GM12878 (cell line): ENCODE measurements around the gene GABRB3. TPM values are rescaled to one million over a fixed set of nuclear protein-coding genes. Genes with fewer than 3 reads are reported as not detected.

Source experiments
- ATAC-seq: fragments of 200-7000 bp; cut with Tn5 transposase; 3 replicates; pipeline ENCODE4 v1.9.1; 2020; ENCODE audit warnings: mild to moderate bottlenecking, moderate library complexity
- BruUV-seq: library from RNA; stranded (reverse); fragments of 400-500 nt; replicated peaks from 2 replicates; lab custom pipeline; 2021; lab: Mats Ljungman, UMichigan
- CTCF ChIA-PET: fragments of 300-600 bp; sonication (Branson Sonifier 250); formaldehyde crosslinking; extraction: SDS; loops from one replicate; lab custom pipeline; 2021; ENCODE audit warnings: inconsistent platforms; lab: Yijun Ruan, JAX
- POLR2A ChIA-PET: fragments of 350-600 bp; formaldehyde crosslinking; extraction: SDS; loops from one replicate; lab custom pipeline; 2021; ENCODE audit warnings: inconsistent platforms; lab: Charles Lee
- RAD21 ChIA-PET: fragments of 300-600 bp; sonication (Branson Sonifier 250); formaldehyde crosslinking; loops from one replicate; lab custom pipeline; 2023; ENCODE audit warnings: antibody characterized with exemption; ENCODE audit not compliant: unreplicated experiment; lab: Charles Lee
- SMC1A ChIA-PET: fragments of 300-600 bp; sonication (Branson Sonifier 250); formaldehyde crosslinking; loops from one replicate; lab custom pipeline; 2023; ENCODE audit not compliant: unreplicated experiment, uncharacterized antibody; lab: Charles Lee
- DNase-seq: peaks from one replicate; pipeline ENCODE4 v3.0.0-alpha.2; 2011; ENCODE audit warnings: low read depth, low spot score
- FAIRE-seq: peaks from 3 replicates; lab custom pipeline; 2011; peaks lifted over from hg19 to GRCh38; lab: Jason Lieb, UNC
- H2AFZ ChIP-seq: 2 replicates; pipeline ENCODE4 v1.6.0; 2011; ENCODE audit warnings: low read depth, low read length, control low read depth; ENCODE audit not compliant: control insufficient read depth
- H3K27ac ChIP-seq: 2 replicates; pipeline ENCODE4 v1.5.1; 2011; ENCODE audit warnings: control low read depth; ENCODE audit not compliant: control insufficient read depth, insufficient read depth
- H3K27me3 ChIP-seq, 2 experiments: replicated peaks in 1 of 2; 2 replicates each; pipeline versions ENCODE4 v1.6.0 to v1.6.1; 2011; ENCODE audit warnings: low read length in 1 of 2; ENCODE audit not compliant: control insufficient read depth in 2 of 2, insufficient read depth in 2 of 2
- H3K36me3 ChIP-seq, 2 experiments: 2 replicates each; pipeline ENCODE4 v1.5.1; 2011; ENCODE audit warnings: low read length in 1 of 2; ENCODE audit not compliant: control insufficient read depth in 2 of 2, insufficient read depth in 2 of 2
- H3K4me1 ChIP-seq: 2 replicates; pipeline ENCODE4 v1.6.1; 2011; ENCODE audit warnings: mild to moderate bottlenecking, low read length, moderate library complexity, mixed read lengths; ENCODE audit not compliant: control insufficient read depth, insufficient read depth
- H3K4me2 ChIP-seq: 2 replicates; pipeline ENCODE4 v1.6.0; 2011; ENCODE audit warnings: control low read depth; ENCODE audit not compliant: control insufficient read depth, insufficient read depth
- H3K4me3 ChIP-seq: fragments of 200-600 bp; sonication (generic); 2 replicates; pipeline ENCODE4 v1.5.1; 2016
- H3K79me2 ChIP-seq: 2 replicates; pipeline ENCODE4 v1.6.0; 2011; ENCODE audit warnings: low read length; ENCODE audit not compliant: control insufficient read depth, insufficient read depth
- H3K9ac ChIP-seq: 2 replicates; pipeline ENCODE4 v1.8.0; 2011; ENCODE audit warnings: low read length, control low read depth, mixed read lengths; ENCODE audit not compliant: control insufficient read depth, insufficient read depth
- H3K9me3 ChIP-seq: replicated peaks from 3 replicates; pipeline ENCODE4 v1.5.1; 2011; ENCODE audit warnings: mild to moderate bottlenecking, low read length; ENCODE audit not compliant: control insufficient read depth, insufficient read depth
- H4K20me1 ChIP-seq: 2 replicates; pipeline ENCODE4 v1.6.0; 2011; ENCODE audit not compliant: control insufficient read depth, insufficient read depth
- CHD2 ChIP-seq: IDR thresholded peaks from 2 replicates; pipeline ENCODE4 v1.6.1; 2011; ENCODE audit warnings: low read depth, low read length, improper control_type of control experiment, borderline replicate concordance
- EED ChIP-seq: sonication (generic); IDR thresholded peaks from 2 replicates; pipeline ENCODE4 v1.6.1; 2016; ENCODE audit warnings: antibody characterized with exemption, low read depth
- ESRRA ChIP-seq: IDR thresholded peaks from 2 replicates; pipeline ENCODE4 v1.6.1; 2012; ENCODE audit warnings: mild to moderate bottlenecking, low read length, improper control_type of control experiment
- MYC ChIP-seq: IDR thresholded peaks from 2 replicates; pipeline ENCODE4 v1.6.1; 2011; ENCODE audit warnings: mild to moderate bottlenecking, low read length, moderate library complexity, inconsistent platforms; ENCODE audit not compliant: insufficient read depth, insufficient replicate concordance, insufficient read length, severe bottlenecking
- RAD21 ChIP-seq: IDR thresholded peaks from 2 replicates; pipeline ENCODE4 v1.6.1; 2011; ENCODE audit warnings: mild to moderate bottlenecking, low read depth, low read length, moderate library complexity; ENCODE audit not compliant: insufficient read depth
- SMARCA5 ChIP-seq: fragments of 450-650 bp; IDR thresholded peaks from 2 replicates; pipeline ENCODE4 v1.6.1; 2017; ENCODE audit warnings: mild to moderate bottlenecking
- SREBF1 ChIP-seq: IDR thresholded peaks from 2 replicates; pipeline ENCODE4 v1.6.1; 2012; ENCODE audit warnings: mild to moderate bottlenecking, low read length
- WGBS: methylation state at CpG from one replicate; pipeline ENCODE4 v1.1.6; 2016; ENCODE audit warnings: low lambda C conversion rate; ENCODE audit not compliant: insufficient replicate concordance, insufficient coverage; ENCODE audit errors: missing lambda C conversion rate; 5-methylcytosine and 5-hydroxymethylcytosine counted together
- in situ Hi-C: fragments of 300-500 bp; cut with MboI; formaldehyde crosslinking; loops from 9 replicates; pipeline ENCODE4 v1.14.3; 2018; ENCODE audit warnings: mixed read lengths
- intact Hi-C: fragments of 100-400 bp; cut with micrococcal nuclease; formaldehyde crosslinking; loops from one replicate; pipeline ENCODE4 v1.14.2; 2022; ENCODE audit not compliant: unreplicated experiment
- polyA plus RNA-seq, 11 experiments: library from polyadenylated mRNA; depleted of rRNA in 4 of 11; unstranded in 6 of 11; stranded (reverse) in 5 of 11; fragments of >200 nt; fragmentation: Nextera tagmentation in 4 of 11; fragmentation: Illumina TruSeq in 1 of 11; extraction: Ambion mirVana in 4 of 11; extraction: Trizol in 1 of 11; gene quantifications; 1 replicate in 1 of 11; 2 replicates in 10 of 11; pipeline versions ENCODE4 v1.2.1 to v1.2.3, GENCODE V29; 2011 to 2016; ENCODE audit warnings: inconsistent platforms in 2 of 11, missing spikeins in 2 of 11, low read depth in 1 of 11
- total RNA-seq, 4 experiments: library from RNA; depleted of rRNA in 3 of 4; stranded (reverse); fragments of >200 nt in 3 of 4; fragmentation: Illumina TruSeq in 1 of 4; extraction: Trizol in 1 of 4; gene quantifications; 2 replicates each; pipeline versions ENCODE4 v1.2.1 to v1.2.3, GENCODE V29; 2013 to 2021
- TF ChIP-seq, protein P1 (sequence below): fragments of 450-650 bp; IDR thresholded peaks from 2 replicates; pipeline ENCODE4 v1.6.1; 2017; ENCODE audit warnings: borderline replicate concordance
- TF ChIP-seq, protein P2 (sequence below): IDR thresholded peaks from 2 replicates; pipeline ENCODE4 v1.6.1; 2012; ENCODE audit warnings: low read depth, low read length, improper control_type of control experiment
- TF ChIP-seq, protein P3 (sequence below): IDR thresholded peaks from 2 replicates; pipeline ENCODE4 v1.6.1; 2012; ENCODE audit warnings: mild to moderate bottlenecking, low read depth, low read length
- TF ChIP-seq, protein P4 (sequence below): fragments of 150-350 bp; IDR thresholded peaks from 2 replicates; pipeline ENCODE4 v1.6.1; 2016; ENCODE audit warnings: low read depth, low read length

Gene GABRB3
- total and polyA plus RNA-seq, 10 of the 15 experiments (the other 5 are each of a cell fraction or from before 2014, with no cell fraction given) = 0.05 to 0.08 (median 0.05) TPM; not detected in 7

DNA sequence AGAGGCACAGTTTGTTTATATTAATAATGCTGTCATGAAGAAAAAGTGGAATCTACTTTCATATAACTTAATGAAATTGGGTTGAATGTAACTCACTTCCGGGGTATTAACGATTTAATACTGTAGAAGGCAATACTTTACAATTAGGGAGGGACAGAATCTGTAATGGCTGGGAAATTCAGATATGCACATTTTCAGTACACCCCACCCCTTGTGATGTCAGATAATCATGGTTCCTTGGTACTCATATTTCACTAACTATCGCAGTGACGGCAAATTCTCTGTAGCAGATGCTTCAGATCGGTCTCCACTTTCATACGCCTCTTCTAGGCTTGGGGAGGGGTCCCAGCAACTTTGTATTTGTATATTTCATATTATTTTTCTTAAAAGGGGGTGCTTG lies 207.3 kb downstream of the GABRB3 start:
- no peak overlapping the region for H3K9ac ChIP-seq
- H3K4me1 ChIP-seq = no peaks in the 10 kb centered on the region
- DNase-seq (no peak), ATAC-seq (no peak)
- no TSS peak for BruUV-seq
- in situ Hi-C loops = no loop called here
- no peaks in the 10 kb centered on the region for H3K79me2 ChIP-seq
- H3K4me2 ChIP-seq = no peak overlapping the region
- H4K20me1 ChIP-seq = no peaks in the 10 kb centered on the region
- WGBS = 25% methylated on average over 6 of the region's 6 CpGs
- no peak for TF ChIP-seq EED
- TF ChIP-seq, protein P1, sequence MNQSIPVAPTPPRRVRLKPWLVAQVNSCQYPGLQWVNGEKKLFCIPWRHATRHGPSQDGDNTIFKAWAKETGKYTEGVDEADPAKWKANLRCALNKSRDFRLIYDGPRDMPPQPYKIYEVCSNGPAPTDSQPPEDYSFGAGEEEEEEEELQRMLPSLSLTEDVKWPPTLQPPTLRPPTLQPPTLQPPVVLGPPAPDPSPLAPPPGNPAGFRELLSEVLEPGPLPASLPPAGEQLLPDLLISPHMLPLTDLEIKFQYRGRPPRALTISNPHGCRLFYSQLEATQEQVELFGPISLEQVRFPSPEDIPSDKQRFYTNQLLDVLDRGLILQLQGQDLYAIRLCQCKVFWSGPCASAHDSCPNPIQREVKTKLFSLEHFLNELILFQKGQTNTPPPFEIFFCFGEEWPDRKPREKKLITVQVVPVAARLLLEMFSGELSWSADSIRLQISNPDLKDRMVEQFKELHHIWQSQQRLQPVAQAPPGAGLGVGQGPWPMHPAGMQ = no peak
- TF ChIP-seq SREBF1 = no peak
- TF ChIP-seq, protein P2, sequence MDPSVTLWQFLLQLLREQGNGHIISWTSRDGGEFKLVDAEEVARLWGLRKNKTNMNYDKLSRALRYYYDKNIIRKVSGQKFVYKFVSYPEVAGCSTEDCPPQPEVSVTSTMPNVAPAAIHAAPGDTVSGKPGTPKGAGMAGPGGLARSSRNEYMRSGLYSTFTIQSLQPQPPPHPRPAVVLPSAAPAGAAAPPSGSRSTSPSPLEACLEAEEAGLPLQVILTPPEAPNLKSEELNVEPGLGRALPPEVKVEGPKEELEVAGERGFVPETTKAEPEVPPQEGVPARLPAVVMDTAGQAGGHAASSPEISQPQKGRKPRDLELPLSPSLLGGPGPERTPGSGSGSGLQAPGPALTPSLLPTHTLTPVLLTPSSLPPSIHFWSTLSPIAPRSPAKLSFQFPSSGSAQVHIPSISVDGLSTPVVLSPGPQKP = no peak
- TF ChIP-seq, protein P3, sequence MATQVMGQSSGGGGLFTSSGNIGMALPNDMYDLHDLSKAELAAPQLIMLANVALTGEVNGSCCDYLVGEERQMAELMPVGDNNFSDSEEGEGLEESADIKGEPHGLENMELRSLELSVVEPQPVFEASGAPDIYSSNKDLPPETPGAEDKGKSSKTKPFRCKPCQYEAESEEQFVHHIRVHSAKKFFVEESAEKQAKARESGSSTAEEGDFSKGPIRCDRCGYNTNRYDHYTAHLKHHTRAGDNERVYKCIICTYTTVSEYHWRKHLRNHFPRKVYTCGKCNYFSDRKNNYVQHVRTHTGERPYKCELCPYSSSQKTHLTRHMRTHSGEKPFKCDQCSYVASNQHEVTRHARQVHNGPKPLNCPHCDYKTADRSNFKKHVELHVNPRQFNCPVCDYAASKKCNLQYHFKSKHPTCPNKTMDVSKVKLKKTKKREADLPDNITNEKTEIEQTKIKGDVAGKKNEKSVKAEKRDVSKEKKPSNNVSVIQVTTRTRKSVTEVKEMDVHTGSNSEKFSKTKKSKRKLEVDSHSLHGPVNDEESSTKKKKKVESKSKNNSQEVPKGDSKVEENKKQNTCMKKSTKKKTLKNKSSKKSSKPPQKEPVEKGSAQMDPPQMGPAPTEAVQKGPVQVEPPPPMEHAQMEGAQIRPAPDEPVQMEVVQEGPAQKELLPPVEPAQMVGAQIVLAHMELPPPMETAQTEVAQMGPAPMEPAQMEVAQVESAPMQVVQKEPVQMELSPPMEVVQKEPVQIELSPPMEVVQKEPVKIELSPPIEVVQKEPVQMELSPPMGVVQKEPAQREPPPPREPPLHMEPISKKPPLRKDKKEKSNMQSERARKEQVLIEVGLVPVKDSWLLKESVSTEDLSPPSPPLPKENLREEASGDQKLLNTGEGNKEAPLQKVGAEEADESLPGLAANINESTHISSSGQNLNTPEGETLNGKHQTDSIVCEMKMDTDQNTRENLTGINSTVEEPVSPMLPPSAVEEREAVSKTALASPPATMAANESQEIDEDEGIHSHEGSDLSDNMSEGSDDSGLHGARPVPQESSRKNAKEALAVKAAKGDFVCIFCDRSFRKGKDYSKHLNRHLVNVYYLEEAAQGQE = no peak
- no peak for TF ChIP-seq SMARCA5
- TF ChIP-seq ESRRA = no peak
- TF ChIP-seq MYC = no peak
- no peak for TF ChIP-seq RAD21
- no peak for TF ChIP-seq CHD2
- TF ChIP-seq, protein P4, sequence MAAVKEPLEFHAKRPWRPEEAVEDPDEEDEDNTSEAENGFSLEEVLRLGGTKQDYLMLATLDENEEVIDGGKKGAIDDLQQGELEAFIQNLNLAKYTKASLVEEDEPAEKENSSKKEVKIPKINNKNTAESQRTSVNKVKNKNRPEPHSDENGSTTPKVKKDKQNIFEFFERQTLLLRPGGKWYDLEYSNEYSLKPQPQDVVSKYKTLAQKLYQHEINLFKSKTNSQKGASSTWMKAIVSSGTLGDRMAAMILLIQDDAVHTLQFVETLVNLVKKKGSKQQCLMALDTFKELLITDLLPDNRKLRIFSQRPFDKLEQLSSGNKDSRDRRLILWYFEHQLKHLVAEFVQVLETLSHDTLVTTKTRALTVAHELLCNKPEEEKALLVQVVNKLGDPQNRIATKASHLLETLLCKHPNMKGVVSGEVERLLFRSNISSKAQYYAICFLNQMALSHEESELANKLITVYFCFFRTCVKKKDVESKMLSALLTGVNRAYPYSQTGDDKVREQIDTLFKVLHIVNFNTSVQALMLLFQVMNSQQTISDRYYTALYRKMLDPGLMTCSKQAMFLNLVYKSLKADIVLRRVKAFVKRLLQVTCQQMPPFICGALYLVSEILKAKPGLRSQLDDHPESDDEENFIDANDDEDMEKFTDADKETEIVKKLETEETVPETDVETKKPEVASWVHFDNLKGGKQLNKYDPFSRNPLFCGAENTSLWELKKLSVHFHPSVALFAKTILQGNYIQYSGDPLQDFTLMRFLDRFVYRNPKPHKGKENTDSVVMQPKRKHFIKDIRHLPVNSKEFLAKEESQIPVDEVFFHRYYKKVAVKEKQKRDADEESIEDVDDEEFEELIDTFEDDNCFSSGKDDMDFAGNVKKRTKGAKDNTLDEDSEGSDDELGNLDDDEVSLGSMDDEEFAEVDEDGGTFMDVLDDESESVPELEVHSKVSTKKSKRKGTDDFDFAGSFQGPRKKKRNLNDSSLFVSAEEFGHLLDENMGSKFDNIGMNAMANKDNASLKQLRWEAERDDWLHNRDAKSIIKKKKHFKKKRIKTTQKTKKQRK = no peak
- TF ChIP-seq, all 136 proteins: peak for 0
- CTCF ChIA-PET = no interaction called here
- no peaks in the 10 kb centered on the region for H3K27me3 ChIP-seq
- SMC1A ChIA-PET = no interaction called here
- POLR2A ChIA-PET = no interaction called here
- intact Hi-C loops = no loop called here
- RAD21 ChIA-PET = no interaction called here
- no peak overlapping the region for H3K27ac ChIP-seq
- no peak overlapping the region for H2AFZ ChIP-seq
- H3K36me3 ChIP-seq = no peaks in the 10 kb centered on the region
- H3K4me3 ChIP-seq = no peak overlapping the region
- H3K9me3 ChIP-seq = no peaks in the 10 kb centered on the region; the same call in 2 of the 3 replicates
- FAIRE-seq = no peak
